Fibroblast of lung (primary cell): ENCODE results near the gene EHD3.

Source experiments
- EZH2 ChIP-seq: IDR thresholded peaks from 2 replicates; pipeline ENCODE4 v1.5.1; 2012; ENCODE audit warnings: low read length, control low read depth, mild to moderate bottlenecking; ENCODE audit errors: missing control alignments
- TF ChIP-seq, protein P1 (sequence below), 2 donors: IDR thresholded peaks in 1 of 2; conservative IDR thresholded peaks in 1 of 2; 1 replicate in 1 of 2; 2 replicates in 1 of 2; pipeline ENCODE4 v1.5.1; 2011 to 2012; ENCODE audit warnings: low read length in 2 of 2, control low read depth in 1 of 2, inconsistent platforms in 1 of 2, low read depth in 1 of 2, mild to moderate bottlenecking in 1 of 2

DNA sequence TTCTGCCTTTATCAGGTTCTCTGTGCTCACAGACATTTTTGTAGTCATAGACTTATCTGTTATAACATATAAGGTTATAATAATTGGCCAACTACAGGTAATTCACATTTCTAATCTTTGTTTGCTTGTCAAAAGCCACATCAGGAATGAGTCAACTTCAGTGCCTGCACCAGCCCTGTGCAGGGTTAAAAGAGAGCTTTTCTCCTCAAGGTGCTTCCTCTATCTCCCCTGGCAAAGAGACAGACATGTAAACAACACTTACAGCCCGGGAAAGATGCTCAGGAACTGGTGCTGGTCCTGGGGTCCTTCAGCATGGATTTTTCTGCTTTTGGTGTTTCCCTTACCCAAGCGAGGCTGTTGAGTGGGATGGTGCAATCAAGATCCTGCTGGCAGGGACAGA lies 7.7 kb upstream of the EHD3 start:
- TF ChIP-seq, protein P1, sequence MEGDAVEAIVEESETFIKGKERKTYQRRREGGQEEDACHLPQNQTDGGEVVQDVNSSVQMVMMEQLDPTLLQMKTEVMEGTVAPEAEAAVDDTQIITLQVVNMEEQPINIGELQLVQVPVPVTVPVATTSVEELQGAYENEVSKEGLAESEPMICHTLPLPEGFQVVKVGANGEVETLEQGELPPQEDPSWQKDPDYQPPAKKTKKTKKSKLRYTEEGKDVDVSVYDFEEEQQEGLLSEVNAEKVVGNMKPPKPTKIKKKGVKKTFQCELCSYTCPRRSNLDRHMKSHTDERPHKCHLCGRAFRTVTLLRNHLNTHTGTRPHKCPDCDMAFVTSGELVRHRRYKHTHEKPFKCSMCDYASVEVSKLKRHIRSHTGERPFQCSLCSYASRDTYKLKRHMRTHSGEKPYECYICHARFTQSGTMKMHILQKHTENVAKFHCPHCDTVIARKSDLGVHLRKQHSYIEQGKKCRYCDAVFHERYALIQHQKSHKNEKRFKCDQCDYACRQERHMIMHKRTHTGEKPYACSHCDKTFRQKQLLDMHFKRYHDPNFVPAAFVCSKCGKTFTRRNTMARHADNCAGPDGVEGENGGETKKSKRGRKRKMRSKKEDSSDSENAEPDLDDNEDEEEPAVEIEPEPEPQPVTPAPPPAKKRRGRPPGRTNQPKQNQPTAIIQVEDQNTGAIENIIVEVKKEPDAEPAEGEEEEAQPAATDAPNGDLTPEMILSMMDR (conservative IDR thresholded peaks at IDR 0.05 in 1 of 2, IDR thresholded peaks at IDR 0.05 in 1 of 2; ENCODE audit: low read depth in 1 of 2, low read length in 2 of 2): no peak
- TF ChIP-seq EZH2: no peak
